CD8-positive, alpha-beta memory T cell (primary cell): ENCODE data around the gene MRRF. TPM values are rescaled to one million over a fixed set of nuclear protein-coding genes. Genes with fewer than 3 reads are reported as not detected.

Experiments
- CTCF ChIA-PET: fragments of 350-600 bp; sonication (Branson Sonifier 250); formaldehyde crosslinking; loops from one replicate; lab custom pipeline; 2021; ENCODE audit warnings: antibody characterized with exemption; lab: Charles Lee
- POLR2A ChIA-PET: fragments of 350-600 bp; sonication (Branson Sonifier 250); formaldehyde crosslinking; loops from one replicate; lab custom pipeline; 2021; ENCODE audit warnings: antibody characterized with exemption; lab: Charles Lee
- DNase-seq, 5 donors: peaks; one replicate each; pipeline versions ENCODE4 v3.0.0 to v3.0.0-alpha.2; 2020 to 2022; ENCODE audit warnings: mixed read lengths in 1 of 5
- H3K27ac ChIP-seq: one replicate; pipeline ENCODE4 v1.7.0; 2013; ENCODE audit warnings: low read depth, mild to moderate bottlenecking, low read length, moderate library complexity
- H3K27me3 ChIP-seq: 2 replicates; pipeline ENCODE4 v1.7.0; 2013; ENCODE audit warnings: low read length, mild to moderate bottlenecking; ENCODE audit not compliant: insufficient read depth, poor library complexity, severe bottlenecking
- H3K36me3 ChIP-seq: 2 replicates; pipeline ENCODE4 v1.7.0; 2013; ENCODE audit warnings: mild to moderate bottlenecking, low read length, moderate library complexity; ENCODE audit not compliant: insufficient read depth
- H3K4me1 ChIP-seq: 2 replicates; pipeline ENCODE4 v1.7.0; 2013; ENCODE audit warnings: mild to moderate bottlenecking, low read length, moderate library complexity; ENCODE audit not compliant: insufficient read depth
- H3K4me3 ChIP-seq: 2 replicates; pipeline ENCODE4 v1.7.0; 2013; ENCODE audit warnings: mild to moderate bottlenecking, low read length
- H3K9me3 ChIP-seq: 2 replicates; pipeline ENCODE4 v1.7.0; 2013; ENCODE audit warnings: mild to moderate bottlenecking, low read length
- H3K27ac Mint-ChIP-seq, 8 donors: one replicate each; pipeline ENCODE4 v1.8.0; 2020 to 2021; ENCODE audit warnings: mixed read lengths in 8 of 8, mild to moderate bottlenecking in 6 of 8, inconsistent platforms in 3 of 8, moderate library complexity in 3 of 8
- H3K27me3 Mint-ChIP-seq, 2 donors: one replicate each; pipeline ENCODE4 v1.8.0; 2020 to 2021; ENCODE audit warnings: mixed read lengths in 2 of 2, mild to moderate bottlenecking in 1 of 2, moderate library complexity in 1 of 2
- H3K36me3 Mint-ChIP-seq, 3 donors: one replicate each; pipeline ENCODE4 v1.8.0; 2020 to 2021; ENCODE audit warnings: mixed read lengths in 3 of 3, inconsistent platforms in 1 of 3, mild to moderate bottlenecking in 1 of 3
- H3K4me1 Mint-ChIP-seq, 3 donors: one replicate each; pipeline ENCODE4 v1.8.0; 2020 to 2021; ENCODE audit warnings: mixed read lengths in 3 of 3, inconsistent platforms in 1 of 3, mild to moderate bottlenecking in 1 of 3
- H3K4me3 Mint-ChIP-seq, 7 donors: one replicate each; pipeline ENCODE4 v1.8.0; 2020 to 2021; ENCODE audit warnings: mixed read lengths in 7 of 7, mild to moderate bottlenecking in 6 of 7, moderate library complexity in 4 of 7, inconsistent platforms in 2 of 7
- H3K9me3 Mint-ChIP-seq, 5 donors: one replicate each; pipeline ENCODE4 v1.8.0; 2020 to 2022; ENCODE audit warnings: mixed read lengths in 5 of 5, mild to moderate bottlenecking in 3 of 5, moderate library complexity in 2 of 5, inconsistent platforms in 1 of 5
- polyA plus RNA-seq: library from polyadenylated mRNA; unstranded; fragments of 300-500 nt; fragmentation: Illumina TruSeq; gene quantifications from one replicate; pipeline ENCODE4 v1.2.3, GENCODE V29; 2021
- total RNA-seq, 2 experiments: library from RNA; stranded (reverse); gene quantifications; one replicate each; pipeline ENCODE4 v1.2.3, GENCODE V29; 2021

Gene MRRF
- total and polyA plus RNA-seq, 3 experiments from 2014 or later: 18.9 to 75.9 (median 74.6) TPM

DNA sequence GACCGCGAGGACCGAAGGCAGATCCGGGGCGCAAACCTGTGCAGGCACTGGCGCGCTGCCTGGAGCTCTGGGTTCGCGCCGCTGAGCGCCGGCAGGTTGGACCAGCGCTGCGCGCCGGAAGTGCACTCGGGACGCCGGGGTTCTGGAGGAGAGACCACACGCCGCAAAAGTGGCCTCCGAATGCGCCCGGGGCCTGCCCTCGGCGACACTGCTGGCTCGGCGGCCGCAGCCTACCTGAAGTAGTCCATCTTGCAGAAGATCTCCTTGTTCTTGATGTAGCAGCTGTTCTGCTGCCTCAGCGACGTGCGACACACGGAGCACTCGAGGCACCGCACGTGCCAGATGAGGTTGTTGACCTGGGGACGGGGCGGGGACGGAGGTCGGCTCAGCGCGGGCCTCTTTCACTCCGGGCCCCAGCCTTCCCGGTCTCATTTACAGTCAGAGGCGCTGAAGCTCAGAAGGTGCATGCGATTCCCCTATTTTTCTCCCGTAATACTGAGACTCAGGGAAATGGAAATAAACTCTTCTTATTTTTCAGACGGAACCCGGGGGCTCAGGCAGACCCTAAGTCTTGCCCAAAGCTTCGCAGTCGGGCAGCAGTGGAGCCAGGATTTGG lies 38.4 kb upstream of the MRRF start:
- Mint-ChIP-seq H3K9me3 (no peaks in the 10 kb centered on the region), H3K27ac (peak overlapping the region in 1 of 8 donors; percentile 26), H3K4me1 (peaks cover 12 to 17% (median 14%) of the 10 kb centered on the region in 3 donors), H3K36me3 (no peaks in the 10 kb centered on the region), H3K27me3 (peaks cover 52 to 61% of the 10 kb centered on the region in 2 donors), H3K4me3 (peak overlapping the region in 2 of 7 donors; percentile 28)
- H3K4me3 ChIP-seq: no peak overlapping the region
- CTCF ChIA-PET: no interaction called here
- H3K4me1 ChIP-seq: no peaks in the 10 kb centered on the region
- H3K27ac ChIP-seq: no peak overlapping the region
- no peaks in the 10 kb centered on the region for H3K36me3 ChIP-seq
- DNase-seq: no peak
- H3K27me3 ChIP-seq: peaks cover 28% of the 10 kb centered on the region
- POLR2A ChIA-PET: no interaction called here
- H3K9me3 ChIP-seq: no peaks in the 10 kb centered on the region

DNA sequence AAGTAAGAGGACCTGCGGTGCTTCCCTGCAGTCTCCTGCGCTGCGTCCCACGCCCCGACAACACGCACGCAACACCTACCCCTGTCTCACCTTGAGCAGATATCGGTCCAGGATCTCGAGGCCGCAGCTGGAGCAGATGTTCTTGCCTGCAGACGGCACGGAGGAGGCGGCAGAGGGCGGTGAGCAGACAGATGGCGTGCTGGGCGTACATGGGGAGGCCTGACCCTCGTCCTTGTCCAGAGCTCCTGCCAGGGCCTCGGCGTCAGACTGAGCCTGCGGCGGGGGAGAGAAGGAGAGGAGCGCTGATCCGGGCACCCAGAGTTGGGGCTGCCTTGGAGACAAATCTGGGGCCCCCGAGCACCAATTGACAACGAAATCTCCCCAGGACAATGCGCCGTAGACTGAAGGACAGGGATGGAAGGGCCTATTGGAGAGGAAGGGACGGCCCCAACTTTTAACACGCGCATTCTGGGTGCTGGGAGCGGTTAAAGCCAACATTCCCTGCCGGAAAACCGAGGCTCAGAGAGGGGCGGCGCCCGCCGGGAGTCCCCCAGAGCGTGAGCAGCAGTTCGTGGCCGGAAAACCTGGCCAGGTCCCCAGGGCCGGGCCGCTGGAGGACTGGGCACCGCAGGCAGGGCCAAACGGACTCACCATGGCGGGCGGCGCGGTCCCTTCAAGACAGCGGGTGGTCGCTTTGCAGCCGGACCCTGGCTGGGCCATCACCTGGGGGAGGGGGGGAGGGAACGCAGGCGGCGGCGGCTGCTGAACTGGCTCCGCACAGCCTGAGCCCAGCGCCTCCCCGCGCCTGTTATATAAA lies 37.7 kb upstream of the MRRF start:
- DNase-seq: no peak
- H3K27ac ChIP-seq: no peak overlapping the region
- peaks cover 25% of the 10 kb centered on the region for H3K27me3 ChIP-seq
- no peaks in the 10 kb centered on the region for H3K9me3 Mint-ChIP-seq
- H3K4me1 Mint-ChIP-seq: peaks cover 12 to 14% (median 14%) of the 10 kb centered on the region in 3 donors
- ChIA-PET POLR2A (no interaction called here), CTCF (no interaction called here)
- H3K36me3 Mint-ChIP-seq: no peaks in the 10 kb centered on the region
- H3K36me3 ChIP-seq: no peaks in the 10 kb centered on the region
- H3K27ac Mint-ChIP-seq: peak overlapping the region in 1 of 8 donors; percentile 26
- peak overlapping the region in 1 of 7 donors; percentile 33 for H3K4me3 Mint-ChIP-seq
- H3K4me3 ChIP-seq: no peak overlapping the region
- H3K4me1 ChIP-seq: no peaks in the 10 kb centered on the region
- no peaks in the 10 kb centered on the region for H3K9me3 ChIP-seq
- peaks cover 46 to 59% of the 10 kb centered on the region in 2 donors for H3K27me3 Mint-ChIP-seq

DNA sequence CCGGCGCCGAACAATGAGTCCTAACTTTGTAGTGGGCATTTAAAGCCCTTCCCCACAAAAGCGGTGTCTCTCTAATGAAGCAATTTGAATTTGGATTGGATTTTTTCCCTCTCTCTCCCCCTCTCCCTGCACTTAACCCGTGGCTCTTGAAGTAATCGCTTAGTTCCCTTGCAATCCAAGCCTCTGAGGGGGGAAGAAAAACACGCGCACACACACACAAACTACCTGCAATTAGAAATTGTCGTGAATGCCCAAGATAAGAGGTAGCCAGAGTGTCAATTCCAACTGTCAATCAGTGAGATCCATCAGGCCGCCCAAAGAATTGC lies 37.1 kb upstream of the MRRF start:
- Mint-ChIP-seq H3K27me3 (peaks cover 40 to 54% of the 10 kb centered on the region in 2 donors), H3K36me3 (no peaks in the 10 kb centered on the region), H3K27ac (peak overlapping the region in 1 of 8 donors; percentile 31), H3K9me3 (no peaks in the 10 kb centered on the region), H3K4me3 (peak overlapping the region in 5 of 7 donors; percentile 4 to 57 (median 44)), H3K4me1 (peaks cover 12 to 14% (median 14%) of the 10 kb centered on the region in 3 donors)
- no peaks in the 10 kb centered on the region for H3K4me1 ChIP-seq
- ChIA-PET CTCF (no interaction called here), POLR2A (no interaction called here)
- H3K27ac ChIP-seq: no peak overlapping the region
- no peak for DNase-seq
- H3K9me3 ChIP-seq: no peaks in the 10 kb centered on the region
- H3K27me3 ChIP-seq: peaks cover 22% of the 10 kb centered on the region
- H3K36me3 ChIP-seq: no peaks in the 10 kb centered on the region
- H3K4me3 ChIP-seq: no peak overlapping the region

DNA sequence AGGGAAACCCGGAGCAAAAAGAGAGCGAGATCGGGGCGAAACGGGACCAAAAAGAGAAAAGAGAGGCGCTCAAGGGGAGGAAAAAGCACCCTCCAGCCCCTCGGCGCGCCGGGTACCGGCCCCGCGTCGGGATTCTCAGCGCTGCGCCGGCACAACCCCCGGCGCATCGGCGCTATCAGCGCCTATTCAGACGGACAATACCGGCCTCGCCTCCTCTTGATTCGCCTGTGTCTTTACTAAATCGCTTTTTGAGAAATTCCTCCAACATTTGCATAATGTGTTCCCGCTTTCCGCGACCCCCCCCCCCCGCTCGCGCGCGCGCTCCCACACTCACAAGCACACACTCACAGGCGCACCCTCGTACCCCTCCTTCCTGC lies 36.5 kb upstream of the MRRF start:
- CTCF ChIA-PET: no interaction called here
- peaks cover 9 to 10% (median 9%) of the 10 kb centered on the region in 3 donors for H3K4me1 Mint-ChIP-seq
- peak overlapping the region in 4 of 7 donors; percentile 42 to 61 (median 52) for H3K4me3 Mint-ChIP-seq
- POLR2A ChIA-PET: no interaction called here
- H3K9me3 ChIP-seq: no peaks in the 10 kb centered on the region
- no peak overlapping the region for H3K27ac ChIP-seq
- no peaks in the 10 kb centered on the region for H3K36me3 Mint-ChIP-seq
- no peaks in the 10 kb centered on the region for H3K4me1 ChIP-seq
- peaks cover 20% of the 10 kb centered on the region for H3K27me3 ChIP-seq
- no peak overlapping the region for H3K4me3 ChIP-seq
- no peaks in the 10 kb centered on the region for H3K36me3 ChIP-seq
- peaks cover 34 to 51% of the 10 kb centered on the region in 2 donors for H3K27me3 Mint-ChIP-seq
- H3K9me3 Mint-ChIP-seq: no peaks in the 10 kb centered on the region
- DNase-seq: no peak
- no peak overlapping the region for H3K27ac Mint-ChIP-seq

DNA sequence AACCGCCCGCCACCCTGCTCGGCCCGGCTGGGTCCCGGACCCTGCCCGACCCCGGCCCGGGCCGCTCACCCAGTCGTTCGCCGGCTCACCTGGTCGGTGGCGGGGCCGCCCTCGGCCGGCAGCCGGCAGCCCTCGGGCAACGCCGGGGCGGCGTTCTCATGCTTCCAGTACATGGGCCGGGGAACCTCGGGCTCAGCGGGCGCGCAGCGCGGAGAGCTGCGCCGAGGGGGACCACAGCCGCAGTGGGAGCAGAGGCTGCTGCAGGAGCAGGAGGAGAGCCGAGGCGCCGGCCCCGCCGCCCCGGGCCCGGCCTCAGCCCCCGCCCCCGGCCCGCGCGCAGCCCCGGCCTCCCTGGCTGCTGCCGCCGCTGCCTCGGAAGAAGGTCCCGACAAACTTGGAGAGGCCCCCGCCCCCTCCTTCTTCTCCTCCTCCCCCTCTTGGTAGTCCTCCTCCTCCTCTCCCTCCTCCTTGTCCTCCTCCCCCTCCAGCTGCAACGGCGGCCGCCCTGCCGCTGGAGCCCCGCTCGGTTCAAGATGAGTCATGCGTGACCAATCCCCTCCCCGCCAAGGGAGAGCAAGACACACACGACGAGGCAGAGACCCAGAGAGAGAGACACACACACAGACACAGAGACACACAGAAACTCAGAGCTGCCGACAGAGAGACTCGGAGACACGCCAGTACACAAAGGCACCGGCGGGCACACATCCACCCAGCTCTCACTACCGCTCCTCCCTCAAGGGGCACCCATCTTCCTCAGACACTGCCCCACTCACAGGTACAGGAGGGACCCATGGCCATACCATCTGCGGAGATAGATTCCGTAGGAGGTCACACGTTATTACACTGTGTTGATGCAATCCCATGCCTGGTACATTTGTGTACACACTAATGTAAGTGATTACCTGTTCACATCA lies 35.9 kb upstream of the MRRF start, which contains the start of gene LHX6:
LHX6 (minus strand) TSS at position 390 of the 917 bp plus-strand sequence; CDS start at position 173, 217 bp downstream.
- Histone ChIP-seq H3K9me3 (no peaks in the 10 kb centered on the region), H3K4me1 (no peaks in the 10 kb centered on the region), H3K27me3 (peaks cover 20% of the 10 kb centered on the region), H3K4me3 (no peak within 1 kb of the TSS), H3K36me3 (no peaks in the 10 kb centered on the region), H3K27ac (no peak within 1 kb of the TSS)
- no peak for DNase-seq
- H3K9me3 Mint-ChIP-seq: no peaks in the 10 kb centered on the region
- H3K4me3 Mint-ChIP-seq: peak within 1 kb of the TSS in 4 of 7 donors; percentile 42 to 61 (median 52)
- no peaks in the 10 kb centered on the region for H3K36me3 Mint-ChIP-seq
- POLR2A ChIA-PET: no interaction called here
- H3K4me1 Mint-ChIP-seq: peaks cover 7 to 10% (median 8%) of the 10 kb centered on the region in 3 donors
- H3K27me3 Mint-ChIP-seq: peaks cover 28 to 45% of the 10 kb centered on the region in 2 donors
- CTCF ChIA-PET: no interaction called here
- H3K27ac Mint-ChIP-seq: no peak within 1 kb of the TSS

- Mint-ChIP-seq H3K9me3 (no peaks in the 10 kb centered on the region), H3K4me1 (peaks cover 7 to 10% (median 8%) of the 10 kb centered on the region in 3 donors), H3K36me3 (no peaks in the 10 kb centered on the region), H3K27me3 (peaks cover 25 to 40% of the 10 kb centered on the region in 2 donors), H3K27ac (no peak overlapping the region), H3K4me3 (no peak overlapping the region)
- no peaks in the 10 kb centered on the region for H3K9me3 ChIP-seq
- no peaks in the 10 kb centered on the region for H3K4me1 ChIP-seq
- peaks cover 20% of the 10 kb centered on the region for H3K27me3 ChIP-seq
- H3K36me3 ChIP-seq: no peaks in the 10 kb centered on the region
- ChIA-PET POLR2A (no interaction called here), CTCF (no interaction called here)
- no peak overlapping the region for H3K27ac ChIP-seq
- H3K4me3 ChIP-seq: no peak overlapping the region
- no peak for DNase-seq
Observed at GRCh38 chr9:122229485-122229837, 35.2 kb upstream of the MRRF start.

DNA sequence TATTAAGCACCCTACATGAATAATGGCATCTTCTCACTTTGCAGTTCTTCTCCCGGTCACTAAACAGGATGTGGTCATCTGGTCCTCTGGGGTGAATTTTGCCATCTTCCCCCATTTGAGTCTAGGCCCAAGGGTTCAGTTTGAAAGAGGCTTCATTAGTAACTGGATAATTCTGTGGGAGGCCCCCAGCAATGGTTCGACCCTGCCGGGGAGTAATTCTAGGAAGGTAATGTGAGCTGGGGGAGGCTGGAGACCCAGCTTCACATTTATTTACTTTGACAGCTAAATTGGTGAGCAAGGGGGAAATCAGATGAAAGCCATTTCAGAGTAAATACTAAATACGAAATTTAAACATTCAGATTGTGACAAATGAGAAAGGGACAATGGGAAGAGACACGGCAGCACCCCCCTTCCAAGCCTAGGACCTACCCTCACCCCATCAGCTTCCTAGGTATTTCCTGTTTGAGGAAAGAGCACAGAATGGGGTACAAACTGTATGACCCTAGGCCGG lies 31.8 kb upstream of the MRRF start:
- H3K9me3 Mint-ChIP-seq: no peaks in the 10 kb centered on the region
- no peaks in the 10 kb centered on the region for H3K4me1 ChIP-seq
- H3K9me3 ChIP-seq: no peaks in the 10 kb centered on the region
- ChIA-PET POLR2A (no interaction called here), CTCF (no interaction called here)
- H3K36me3 Mint-ChIP-seq: no peaks in the 10 kb centered on the region
- H3K27ac Mint-ChIP-seq: no peak overlapping the region
- no peak overlapping the region for H3K4me3 ChIP-seq
- peaks cover 2 to 10% of the 10 kb centered on the region in 2 donors for H3K27me3 Mint-ChIP-seq
- no peak overlapping the region for H3K27ac ChIP-seq
- no peaks in the 10 kb centered on the region for H3K36me3 ChIP-seq
- no peak for DNase-seq
- no peaks in the 10 kb centered on the region for H3K4me1 Mint-ChIP-seq
- H3K27me3 ChIP-seq: peaks cover 20% of the 10 kb centered on the region
- peak overlapping the region in 1 of 7 donors; percentile 21 for H3K4me3 Mint-ChIP-seq
